Measurements from ENCODE around the gene TDRD12.
"Not testable (repeated sequence)": the region's sequence is repeated elsewhere in the genome, so short reads cannot be mapped to it uniquely, and the experiment has no call there.

The TDRD12 gene

GRCh38 chr19:32813862-32814425 lies 94.4 kb downstream of the TDRD12 start:
- no peak for DNase-seq

DNA sequence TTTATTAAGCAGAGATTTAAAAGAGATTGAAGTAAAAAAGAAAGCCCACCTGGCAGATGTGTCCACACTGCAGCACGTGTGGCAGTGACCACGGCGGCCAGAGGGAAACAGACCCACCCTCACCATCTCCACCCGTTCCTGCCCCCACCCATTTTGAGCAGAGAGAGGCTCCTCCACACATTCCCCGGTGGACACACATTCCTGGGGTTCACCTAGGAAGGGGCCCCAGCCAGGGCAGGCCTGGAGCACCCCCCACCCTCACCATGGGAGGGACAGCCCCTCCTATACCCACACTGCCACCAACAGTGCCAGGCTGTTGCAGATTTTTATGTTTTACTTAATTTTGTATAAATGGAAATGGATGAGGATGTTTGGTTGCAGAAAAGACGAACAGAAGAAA lies 95.1 kb downstream of the TDRD12 start:
- no peak for DNase-seq

DNA sequence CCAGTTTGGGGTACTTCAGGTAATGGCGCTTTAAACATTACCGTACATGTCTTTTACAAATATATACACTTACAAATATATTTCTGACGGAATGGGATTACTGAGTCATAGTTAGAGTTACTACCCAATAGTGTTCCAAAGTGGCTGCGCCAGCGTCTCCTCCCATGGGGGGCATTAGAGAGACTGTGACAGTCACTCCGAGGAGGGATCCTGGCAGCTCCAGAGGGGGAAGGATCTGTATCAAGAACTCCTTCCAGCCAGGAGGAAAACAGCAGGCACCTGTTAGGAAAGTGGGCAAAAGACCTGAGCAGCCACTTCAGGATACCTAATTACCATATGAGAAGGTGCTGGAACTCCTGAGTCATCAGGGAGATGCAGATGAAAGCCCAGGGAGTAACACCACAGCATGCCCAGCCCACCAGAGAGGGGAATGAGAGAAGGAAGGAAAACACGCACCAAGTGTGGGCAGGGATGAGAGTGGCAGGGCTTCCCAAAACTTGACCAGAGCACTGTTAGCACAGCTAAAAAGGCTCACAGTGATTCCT lies 97.1 kb downstream of the TDRD12 start:
- DNase-seq, result peak; percentile 51

- peak; percentile 80 for DNase-seq
Observed at GRCh38 chr19:32817569-32818476, 98.3 kb downstream of the TDRD12 start.

GRCh38 chr19:32818536-32818935 lies 99.0 kb downstream of the TDRD12 start:
- no peak for DNase-seq

GRCh38 chr19:32819419-32820400 lies 100.1 kb downstream of the TDRD12 start:
- DNase-seq, result no peak

DNA sequence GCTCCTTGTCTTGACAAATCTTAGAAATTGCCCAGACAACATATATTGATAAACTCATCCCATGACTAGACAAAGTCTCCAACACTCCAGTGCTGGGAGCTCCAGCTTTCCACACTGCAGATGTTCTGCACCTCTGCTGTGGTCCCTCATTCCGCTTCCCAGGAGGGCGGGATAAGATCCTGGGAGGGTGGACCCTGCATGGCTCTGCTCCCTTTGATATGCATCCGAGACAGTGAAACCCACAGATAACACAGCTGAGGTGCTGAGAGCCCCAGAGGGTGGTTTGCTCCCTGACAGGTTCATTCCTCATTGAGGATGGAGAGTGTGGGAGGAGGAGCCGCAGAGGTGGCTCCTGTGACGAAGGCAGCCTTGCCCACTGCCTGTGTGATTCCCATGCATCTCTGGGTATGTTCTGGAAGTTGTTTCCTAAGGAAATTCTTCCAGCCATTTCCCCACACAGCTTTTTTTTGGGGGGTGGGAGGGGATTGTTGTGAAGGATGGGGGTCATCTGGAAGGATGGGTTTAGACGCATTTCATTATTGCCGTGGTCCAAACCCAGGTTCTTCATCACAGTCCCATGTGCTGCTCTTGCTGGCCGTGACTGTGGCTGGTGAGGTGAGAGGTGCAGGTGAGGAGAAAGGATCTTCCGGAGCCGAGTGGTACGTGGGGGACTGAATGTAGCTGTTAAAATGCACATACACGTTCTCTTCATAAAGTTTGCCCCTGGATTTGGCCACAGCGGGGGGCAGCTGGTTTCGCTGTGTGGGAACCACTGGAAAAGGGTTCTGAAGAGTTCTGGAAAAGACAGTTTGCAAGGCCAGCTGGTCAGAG lies 103.6 kb downstream of the TDRD12 start:
- DNase-seq, result no peak

- DNase-seq, result no peak
Observed at GRCh38 chr19:32823747-32824102, 104.2 kb downstream of the TDRD12 start.

DNA sequence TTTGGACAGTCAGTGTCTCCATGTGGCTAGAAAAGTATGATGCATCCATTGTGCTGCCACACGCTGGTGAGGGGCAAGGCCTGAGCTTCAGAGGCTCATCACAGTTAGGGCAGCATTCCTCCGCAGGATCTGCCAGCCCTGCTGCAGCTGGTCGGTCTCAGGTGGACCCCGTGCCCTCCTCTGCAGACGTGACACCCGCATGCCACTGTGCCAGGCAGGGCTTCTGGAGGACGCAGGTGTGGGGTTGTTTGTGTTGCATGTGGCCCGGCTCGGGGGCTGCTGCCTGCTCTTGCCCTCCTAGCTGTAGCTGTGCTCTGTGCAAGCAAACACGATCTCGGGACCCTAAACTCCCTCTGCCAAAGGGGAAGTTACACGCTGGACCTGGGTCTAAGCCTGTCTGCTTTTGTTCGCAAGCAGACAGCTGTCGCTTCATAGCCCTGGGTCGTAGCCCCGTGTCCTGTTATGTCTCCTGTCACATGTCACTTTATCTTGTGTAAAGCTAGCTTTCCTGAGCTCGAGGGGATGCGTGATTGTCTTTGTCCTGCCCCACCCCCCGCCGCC lies 104.7 kb downstream of the TDRD12 start:
- DNase-seq, result no peak

- DNase-seq, result peak; percentile 48
Observed at GRCh38 chr19:32824916-32825608, 105.5 kb downstream of the TDRD12 start.

DNA sequence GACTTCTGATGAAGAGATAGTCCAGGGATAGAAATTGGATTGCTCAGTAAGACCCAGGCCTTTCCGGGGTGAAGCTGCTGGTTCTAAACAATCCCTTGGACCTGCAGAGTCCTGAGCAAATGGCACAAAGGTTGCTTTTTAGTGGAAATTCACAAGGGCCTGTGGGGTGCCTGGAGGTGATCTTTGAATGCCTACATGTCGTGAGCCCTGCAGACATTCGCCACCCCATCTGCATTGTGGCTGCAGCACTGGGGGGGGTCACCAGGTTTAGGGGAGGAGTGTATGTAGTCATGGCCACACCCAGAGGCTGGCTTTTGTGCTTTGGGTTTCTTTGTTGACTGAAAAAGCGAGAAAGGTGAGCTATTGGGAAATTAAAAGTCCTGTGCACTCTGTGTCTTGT lies 108.6 kb downstream of the TDRD12 start:
- no peak for DNase-seq

DNA sequence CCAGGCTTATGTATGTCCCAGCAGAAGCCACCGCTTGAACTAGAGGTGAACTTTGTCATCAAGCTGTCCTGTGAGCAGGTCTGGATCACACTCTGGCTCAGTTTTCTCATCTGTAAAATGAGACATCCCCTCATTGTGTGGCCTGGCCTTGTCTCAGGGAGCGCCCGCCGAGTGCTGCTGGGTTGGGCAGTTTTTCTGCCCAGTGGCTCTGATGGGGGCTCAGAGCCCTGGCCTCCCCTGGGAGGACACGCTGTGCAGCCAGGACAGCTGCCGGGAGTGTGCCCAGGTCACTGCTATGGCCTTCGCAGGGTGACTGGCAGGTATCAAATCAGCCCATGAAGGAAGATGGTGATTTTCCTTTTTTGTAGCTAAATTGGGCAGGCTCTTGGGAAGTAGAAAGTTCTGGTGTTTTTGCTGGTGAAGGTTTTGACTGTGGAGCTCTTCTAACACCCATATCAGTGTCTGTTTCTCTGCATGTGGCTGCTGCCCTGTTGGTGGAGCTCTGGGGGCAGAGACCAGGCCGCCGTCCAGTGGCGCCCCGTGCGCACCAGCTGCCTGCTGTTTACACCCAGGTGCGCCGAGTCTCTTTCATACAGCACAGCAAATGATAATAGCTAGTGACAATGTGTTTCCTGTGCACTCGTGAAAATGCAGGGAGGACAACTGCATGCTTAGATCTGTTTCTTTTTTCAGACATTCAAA lies 109.2 kb downstream of the TDRD12 start:
- DNase-seq, result peak; percentile 29

GRCh38 chr19:32829345-32829896 lies 109.9 kb downstream of the TDRD12 start:
- DNase-seq, result no peak

DNA sequence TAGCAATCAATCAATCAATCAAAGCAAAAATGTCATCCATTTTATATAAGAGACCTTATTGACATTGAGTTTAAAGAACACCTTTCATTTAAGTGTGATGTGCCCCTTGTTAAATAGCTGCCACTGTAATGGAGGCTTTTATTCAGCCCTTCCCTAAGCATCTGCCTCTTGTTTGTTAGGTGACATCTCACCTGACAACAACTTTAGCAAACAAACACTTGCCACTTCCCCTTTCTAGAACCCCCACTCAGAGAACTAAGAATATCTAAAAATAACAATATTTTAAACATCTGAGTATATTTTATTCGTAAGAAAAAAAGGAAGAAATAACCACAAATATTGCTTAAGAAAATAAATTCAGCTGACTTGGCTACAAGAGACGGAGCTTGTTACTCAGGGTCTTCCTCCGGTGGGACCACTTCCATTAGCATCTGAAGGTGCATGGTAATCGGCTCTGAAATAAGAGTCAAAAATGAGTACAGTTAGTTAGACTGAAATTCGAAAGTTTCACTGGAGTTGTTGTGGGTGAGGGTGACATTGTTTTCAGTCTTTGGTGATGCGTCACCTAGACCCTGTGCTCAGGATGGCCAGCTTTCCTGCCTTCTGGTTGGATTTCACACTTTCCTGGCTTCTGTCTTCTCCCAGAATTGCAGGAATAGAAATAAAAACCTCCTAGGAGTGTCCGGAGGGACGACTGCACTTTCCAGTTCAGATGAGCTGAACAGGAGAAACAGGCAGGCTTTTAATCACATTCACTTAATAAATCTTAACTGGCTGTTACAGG lies 110.9 kb downstream of the TDRD12 start:
- DNase-seq, result no peak

DNA sequence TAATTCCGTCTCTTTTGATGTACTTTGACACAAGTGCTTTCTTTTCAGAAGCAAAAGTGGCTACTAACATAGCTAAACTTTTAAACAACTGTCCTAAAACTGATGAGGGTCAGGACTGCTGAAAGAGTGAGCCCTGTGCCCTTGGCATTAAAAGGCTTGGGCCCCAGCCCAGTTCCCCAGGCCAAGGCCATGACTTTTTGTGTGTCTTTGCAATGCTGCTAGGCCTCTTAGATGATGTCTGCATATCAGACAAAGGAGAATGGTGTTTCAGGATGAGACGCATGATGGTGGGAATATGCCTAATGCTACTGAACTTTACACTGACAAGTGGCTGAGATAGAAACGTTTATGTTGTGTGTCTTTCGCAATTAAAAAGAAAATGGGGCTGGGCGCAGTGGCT lies 112.0 kb downstream of the TDRD12 start:
- DNase-seq, result no peak

DNA sequence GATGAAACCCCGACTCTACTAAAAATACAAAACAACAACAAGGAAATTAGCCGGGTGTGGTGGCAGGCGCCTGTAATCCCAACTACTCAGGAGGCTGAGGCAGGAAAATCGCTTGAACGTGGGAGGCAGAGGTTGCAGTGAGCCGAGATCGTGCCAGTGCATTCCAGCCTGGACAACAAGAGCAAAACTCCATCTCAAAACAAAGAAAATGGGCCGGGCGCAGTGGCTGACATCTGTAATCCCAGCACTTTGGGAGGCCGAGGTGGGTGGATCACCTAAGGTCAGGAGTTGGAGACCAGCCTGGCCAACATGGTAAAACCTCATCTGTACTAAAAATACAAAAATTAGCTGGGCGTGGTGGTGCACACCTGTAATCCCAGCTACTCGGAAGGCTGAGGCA lies 112.5 kb downstream of the TDRD12 start:
- DNase-seq, result not testable (repeated sequence)

DNA sequence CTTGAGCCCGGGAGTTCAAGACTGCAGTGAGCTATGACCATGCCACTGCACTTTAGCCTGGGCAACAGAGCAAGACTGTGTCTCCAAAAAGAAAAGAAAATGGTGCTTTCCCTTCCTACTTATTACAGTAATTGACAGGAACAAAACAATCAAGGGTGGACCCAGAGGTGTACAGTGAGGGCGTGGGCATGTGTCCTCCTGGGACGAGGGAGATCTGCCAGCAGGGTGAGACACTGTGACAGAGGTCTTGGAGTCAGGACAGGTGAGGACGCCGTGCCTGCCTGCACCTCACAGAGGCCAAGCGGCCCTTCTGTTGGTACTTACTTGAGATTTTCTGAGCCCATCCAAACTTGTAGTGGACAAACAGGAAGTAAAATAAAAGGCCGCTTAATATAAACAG lies 113.3 kb downstream of the TDRD12 start:
- DNase-seq, result not testable (repeated sequence)

DNA sequence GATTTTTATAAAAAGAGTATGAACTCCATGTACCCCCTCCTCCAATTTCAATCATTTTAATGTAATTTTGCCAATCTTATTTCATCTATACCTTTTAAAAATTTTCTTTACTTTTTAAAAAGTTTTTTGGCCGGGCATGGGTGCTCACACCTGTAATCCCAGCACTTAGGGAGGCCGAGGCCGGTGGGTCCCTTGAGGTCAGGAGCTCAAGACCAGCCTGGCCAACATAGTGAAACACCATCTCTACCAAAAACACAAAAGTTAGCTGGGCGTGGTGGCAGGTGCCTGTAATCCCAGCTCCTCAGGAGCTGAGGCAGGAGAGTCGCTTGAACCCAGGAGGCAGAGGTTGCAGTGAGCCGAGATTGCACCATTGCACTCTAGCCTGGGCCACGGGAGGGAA lies 113.8 kb downstream of the TDRD12 start:
- DNase-seq, result not testable (repeated sequence)

GRCh38 chr19:32837531-32837930 lies 118.0 kb downstream of the TDRD12 start:
- DNase-seq, result no peak

Data from NCI-H510A (cell line).